MM.1S (cell line): ENCODE data around the gene NELL1.
A peak's percentile ranks its signal among the peaks of the same experiment; 100 is the strongest.

Experiments
- DNase-seq: peaks from one replicate; pipeline ENCODE4 v3.0.0-alpha.2; 2015
- H2AFZ ChIP-seq: fragments of 300-600 bp; sonication (generic); 2 replicates; pipeline ENCODE4 v1.6.0; 2016; ENCODE audit warnings: antibody characterized with exemption, low read length
- H3F3A ChIP-seq: fragments of 300-600 bp; sonication (generic); 2 replicates; pipeline ENCODE4 v1.6.1; 2016; ENCODE audit warnings: mild to moderate bottlenecking, antibody characterized with exemption, low read length, moderate library complexity, mixed read lengths; ENCODE audit not compliant: insufficient read depth
- H3K27ac ChIP-seq: fragments of 300-600 bp; sonication (generic); 2 replicates; pipeline ENCODE4 v1.5.1; 2016; ENCODE audit warnings: mild to moderate bottlenecking, low read length
- H3K27me3 ChIP-seq: fragments of 300-600 bp; sonication (generic); replicated peaks from 2 replicates; pipeline ENCODE4 v1.6.0; 2016; ENCODE audit warnings: low read length; ENCODE audit not compliant: insufficient read depth
- H3K36me3 ChIP-seq: fragments of 300-600 bp; sonication (generic); replicated peaks from 2 replicates; pipeline ENCODE4 v1.6.1; 2016; ENCODE audit warnings: mild to moderate bottlenecking, low read length, mixed read lengths; ENCODE audit not compliant: insufficient read depth
- H3K4me1 ChIP-seq: fragments of 300-600 bp; sonication (generic); 2 replicates; pipeline ENCODE4 v1.6.1; 2016; ENCODE audit warnings: low read length, mixed read lengths
- H3K4me2 ChIP-seq: fragments of 300-600 bp; sonication (generic); 2 replicates; pipeline ENCODE4 v1.6.0; 2016; ENCODE audit warnings: low read depth, low read length
- H3K4me3 ChIP-seq: fragments of 300-600 bp; sonication (generic); 2 replicates; pipeline ENCODE4 v1.5.1; 2016; ENCODE audit warnings: low read length, mixed read lengths
- H3K79me2 ChIP-seq: fragments of 300-600 bp; sonication (generic); 2 replicates; pipeline ENCODE4 v1.6.1; 2016; ENCODE audit warnings: mixed run types, low read length, mixed read lengths
- H3K9ac ChIP-seq: fragments of 300-600 bp; sonication (generic); 2 replicates; pipeline ENCODE4 v1.6.1; 2016; ENCODE audit warnings: low read length, mixed read lengths
- H3K9me2 ChIP-seq: fragments of 300-600 bp; sonication (generic); replicated peaks from 2 replicates; pipeline ENCODE4 v1.6.1; 2016; ENCODE audit warnings: mild to moderate bottlenecking, low read length, mixed read lengths; ENCODE audit not compliant: insufficient read depth
- H3K9me3 ChIP-seq: fragments of 300-600 bp; sonication (generic); replicated peaks from 2 replicates; pipeline ENCODE4 v1.6.1; 2016; ENCODE audit warnings: mild to moderate bottlenecking, low read length, mixed read lengths; ENCODE audit not compliant: insufficient read depth
- H4K20me1 ChIP-seq: fragments of 300-600 bp; sonication (generic); 2 replicates; pipeline ENCODE4 v1.6.1; 2016; ENCODE audit warnings: mild to moderate bottlenecking, low read length, moderate library complexity, mixed read lengths; ENCODE audit not compliant: insufficient read depth
- CTCF ChIP-seq: fragments of 300-600 bp; sonication (generic); IDR thresholded peaks from 2 replicates; pipeline ENCODE4 v1.5.1; 2016; ENCODE audit warnings: antibody characterized with exemption, low read length, mixed read lengths
- EZH2 ChIP-seq: fragments of 300-600 bp; sonication (generic); optimal IDR thresholded peaks from 2 replicates; pipeline ENCODE3; 2017; ENCODE audit warnings: low read depth, mild to moderate bottlenecking, antibody characterized with exemption, low read length, mixed read lengths
- EZH2phosphoT487 ChIP-seq: fragments of 300-600 bp; sonication (generic); IDR thresholded peaks from 2 replicates; pipeline ENCODE4 v1.6.1; 2018; ENCODE audit warnings: antibody characterized with exemption, low read length

NELL1 gene

GRCh38 chr11:20626279-20626678 lies 43.1 kb upstream of the NELL1 start:
- Histone ChIP-seq H3K9ac (no peak overlapping the region), H4K20me1 (no peaks in the 10 kb centered on the region), H3K4me3 (no peak overlapping the region), H3K9me3 (no peaks in the 10 kb centered on the region), H2AFZ (no peak overlapping the region), H3K27ac (no peak overlapping the region), H3K36me3 (no peaks in the 10 kb centered on the region), H3K9me2 (no peaks in the 10 kb centered on the region), H3K4me2 (peak overlapping the region; percentile 54; the same call in 1 of the 2 replicates), H3K4me1 (peaks cover 53% of the 10 kb centered on the region), H3K79me2 (no peaks in the 10 kb centered on the region), H3F3A (0 out of 2 replicates have a peak, but pooled peaks cover 9% of the 10 kb centered on the region), H3K27me3 (no peaks in the 10 kb centered on the region)
- no peak for TF ChIP-seq CTCF
- no peak for TF ChIP-seq EZH2
- TF ChIP-seq EZH2phosphoT487, result no peak
- no peak for DNase-seq

GRCh38 chr11:20627026-20627425 lies 42.4 kb upstream of the NELL1 start:
- Histone ChIP-seq H3K9me3 (no peaks in the 10 kb centered on the region), H3K9ac (no peak overlapping the region), H3K4me2 (peak overlapping the region; percentile 54; the same call in 1 of the 2 replicates), H3K4me1 (peaks cover 61% of the 10 kb centered on the region), H3F3A (0 out of 2 replicates have a peak, but pooled peaks cover 11% of the 10 kb centered on the region), H4K20me1 (no peaks in the 10 kb centered on the region), H3K9me2 (no peaks in the 10 kb centered on the region), H3K4me3 (no peak overlapping the region), H3K36me3 (no peaks in the 10 kb centered on the region), H3K79me2 (no peaks in the 10 kb centered on the region), H3K27ac (peak overlapping the region; percentile 25; the same call in 1 of the 2 replicates), H2AFZ (no peak overlapping the region), H3K27me3 (no peaks in the 10 kb centered on the region)
- TF ChIP-seq EZH2phosphoT487 (no peak), EZH2 (no peak), CTCF (no peak)
- peak; percentile 65 for DNase-seq

- H3K4me3 ChIP-seq, result no peak overlapping the region
- TF ChIP-seq CTCF (no peak), EZH2 (no peak)
- no peaks in the 10 kb centered on the region for H3K79me2 ChIP-seq
- H3K4me1 ChIP-seq, result peaks cover 58% of the 10 kb centered on the region
- no peaks in the 10 kb centered on the region for H4K20me1 ChIP-seq
- peak overlapping the region; percentile 54; the same call in 1 of the 2 replicates for H3K4me2 ChIP-seq
- no peaks in the 10 kb centered on the region for H3K9me2 ChIP-seq
- 0 out of 2 replicates have a peak overlapping the region, but pooled peaks have one; percentile 26 for H2AFZ ChIP-seq
- no peaks in the 10 kb centered on the region for H3K9me3 ChIP-seq
- H3F3A ChIP-seq, result 0 out of 2 replicates have a peak, but pooled peaks cover 11% of the 10 kb centered on the region
- H3K36me3 ChIP-seq, result no peaks in the 10 kb centered on the region
- no peaks in the 10 kb centered on the region for H3K27me3 ChIP-seq
- H3K9ac ChIP-seq, result no peak overlapping the region
- DNase-seq, result no peak
- peak overlapping the region; percentile 25; the same call in 1 of the 2 replicates for H3K27ac ChIP-seq
These were observed 41.7 kb upstream of the NELL1 start for GRCh38 chr11:20627701-20628100.
